ENCODE data around the gene PSTPIP1. TPM values are rescaled to one million over a fixed set of nuclear protein-coding genes. Genes with fewer than 3 reads are reported as not detected.

PSTPIP1 gene
- total and polyA plus RNA-seq, 10 of the 15 experiments (the other 5 are each of a cell fraction or from before 2014, with no cell fraction given): 0.50 to 29.3 (median 14.5) TPM

DNA sequence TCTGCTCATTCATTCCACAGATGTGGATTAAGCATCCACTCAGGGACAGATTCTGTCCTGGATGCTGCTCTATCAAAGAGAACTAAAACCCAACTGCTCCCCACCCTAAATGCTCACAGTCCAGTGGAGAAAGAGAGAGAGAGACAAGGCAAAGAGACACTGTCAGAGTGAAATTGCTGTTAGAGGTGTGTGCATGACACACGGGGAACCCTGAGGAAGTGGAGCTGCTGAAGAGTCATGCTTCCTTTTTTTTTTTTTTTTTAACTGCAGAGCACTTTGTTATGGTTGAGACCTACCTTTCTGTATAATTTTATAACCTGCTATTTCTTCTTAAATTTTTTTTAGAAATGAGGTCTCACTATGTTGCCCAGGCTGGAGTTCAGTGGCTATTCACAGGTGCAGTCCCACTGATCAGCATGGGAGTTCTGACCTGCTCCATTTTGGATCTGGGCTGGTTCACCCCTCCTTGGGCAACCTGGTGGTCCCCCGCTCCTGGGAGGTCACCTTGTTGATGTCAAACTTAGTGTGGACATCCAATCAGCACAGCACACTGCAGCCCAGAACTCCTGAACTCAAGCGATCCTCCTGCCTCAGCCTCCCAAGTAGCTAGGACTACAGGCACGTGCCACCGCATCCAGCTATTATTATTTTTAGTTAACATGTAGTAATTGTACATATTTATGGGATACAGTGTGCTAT is 18.2 kb upstream of the PSTPIP1 start:
- Histone ChIP-seq H3K9ac (ENCODE audit: control insufficient read depth, insufficient read depth, low read length) (no peak overlapping the region), H3K4me3 (no peak overlapping the region), H3K9me3 (replicated peaks; ENCODE audit: control insufficient read depth, insufficient read depth, low read length) (no peaks in the 10 kb centered on the region; the same call in 2 of the 3 replicates), H3K4me1 (ENCODE audit: control insufficient read depth, insufficient read depth, low read length) (no peaks in the 10 kb centered on the region), H2AFZ (ENCODE audit: control insufficient read depth, low read depth, low read length) (no peak overlapping the region), H3K4me2 (ENCODE audit: control insufficient read depth, insufficient read depth) (no peak overlapping the region), H3K79me2 (ENCODE audit: control insufficient read depth, insufficient read depth, low read length) (no peaks in the 10 kb centered on the region), H3K27ac (ENCODE audit: control insufficient read depth, insufficient read depth) (no peak overlapping the region), H3K36me3 (ENCODE audit: control insufficient read depth in 2 of 2, insufficient read depth in 2 of 2, low read length in 1 of 2) (no peaks in the 10 kb centered on the region), H4K20me1 (ENCODE audit: control insufficient read depth, insufficient read depth) (no peaks in the 10 kb centered on the region), H3K27me3 (replicated peaks in 1 of 2; ENCODE audit: control insufficient read depth in 2 of 2, insufficient read depth in 2 of 2, low read length in 1 of 2) (no peaks in the 10 kb centered on the region; a peak in 1 of 4 replicates)
- DNase-seq (ENCODE audit: low read depth, low spot score): no peak
- POLR2A ChIA-PET: interaction anchor here (0.6 to 2.4 kb wide), 4 partner anchors 11 to 379 kb away, joined by 3 to 10 read pairs (median 3); no protein-coding TSS in a partner anchor
- FAIRE-seq: no peak
- 61% methylated on average over 5 of the region's 5 CpGs for WGBS (ENCODE audit: insufficient coverage, insufficient replicate concordance, low lambda C conversion rate, missing lambda C conversion rate)
- in situ Hi-C loops (cut with MboI) (no loop called here), intact Hi-C loops (cut with micrococcal nuclease; ENCODE audit: unreplicated experiment) (no loop called here)
- ATAC-seq: peak; percentile 73
- RAD21 ChIA-PET (ENCODE audit: unreplicated experiment): interaction anchor here (0.7 to 15.6 kb wide), 16 partner anchors 11 to 566 kb away, joined by 3 to 259 read pairs (median 5); partner anchors contain the start of gene PSTPIP1
- BruUV-seq (replicated peaks): no TSS peak
- CTCF ChIA-PET: interaction anchor here (1.1 to 16.6 kb wide), 10 partner anchors 11 to 567 kb away, joined by 3 to 483 read pairs (median 8); no protein-coding TSS in a partner anchor
- SMC1A ChIA-PET (ENCODE audit: uncharacterized antibody, unreplicated experiment): interaction anchor here (0.6 to 14.1 kb wide), 12 partner anchors 12 to 1529 kb away, joined by 3 to 375 read pairs (median 10); partner anchors contain the start of gene PSTPIP1
- TF ChIP-seq TCF12 (IDR thresholded peaks at IDR 0.05; ENCODE audit: low read depth, low read length) (no peak), SMAD5 (IDR thresholded peaks at IDR 0.05; ENCODE audit: low read depth) (no peak), SREBF1 (IDR thresholded peaks at IDR 0.05; ENCODE audit: low read length) (no peak), ZBED1 (IDR thresholded peaks at IDR 0.05; ENCODE audit: borderline replicate concordance) (no peak), NFXL1 (IDR thresholded peaks at IDR 0.05; ENCODE audit: borderline replicate concordance) (no peak), ZNF384 (IDR thresholded peaks at IDR 0.05; ENCODE audit: borderline replicate concordance, low read depth, low read length) (peak; percentile 84; the same call in 1 of the 2 replicates), SMARCA5 (IDR thresholded peaks at IDR 0.05) (no peak), ZNF207 (IDR thresholded peaks at IDR 0.05; ENCODE audit: borderline replicate concordance) (no peak), MTA2 (IDR thresholded peaks at IDR 0.05; ENCODE audit: low read depth) (no peak), ETV6 (conservative IDR thresholded peaks at IDR 0.05 in 1 of 2, IDR thresholded peaks at IDR 0.05 in 1 of 2; ENCODE audit: borderline replicate concordance in 1 of 2, low read depth in 1 of 2) (peak in 1 of 2 experiments; percentile 26; a peak in 1 of 4 replicates), PAX8 (IDR thresholded peaks at IDR 0.05) (no peak), CHD4 (IDR thresholded peaks at IDR 0.05) (no peak), BRCA1 (IDR thresholded peaks at IDR 0.05; ENCODE audit: low read depth, low read length) (no peak)
- TF ChIP-seq, protein P1, sequence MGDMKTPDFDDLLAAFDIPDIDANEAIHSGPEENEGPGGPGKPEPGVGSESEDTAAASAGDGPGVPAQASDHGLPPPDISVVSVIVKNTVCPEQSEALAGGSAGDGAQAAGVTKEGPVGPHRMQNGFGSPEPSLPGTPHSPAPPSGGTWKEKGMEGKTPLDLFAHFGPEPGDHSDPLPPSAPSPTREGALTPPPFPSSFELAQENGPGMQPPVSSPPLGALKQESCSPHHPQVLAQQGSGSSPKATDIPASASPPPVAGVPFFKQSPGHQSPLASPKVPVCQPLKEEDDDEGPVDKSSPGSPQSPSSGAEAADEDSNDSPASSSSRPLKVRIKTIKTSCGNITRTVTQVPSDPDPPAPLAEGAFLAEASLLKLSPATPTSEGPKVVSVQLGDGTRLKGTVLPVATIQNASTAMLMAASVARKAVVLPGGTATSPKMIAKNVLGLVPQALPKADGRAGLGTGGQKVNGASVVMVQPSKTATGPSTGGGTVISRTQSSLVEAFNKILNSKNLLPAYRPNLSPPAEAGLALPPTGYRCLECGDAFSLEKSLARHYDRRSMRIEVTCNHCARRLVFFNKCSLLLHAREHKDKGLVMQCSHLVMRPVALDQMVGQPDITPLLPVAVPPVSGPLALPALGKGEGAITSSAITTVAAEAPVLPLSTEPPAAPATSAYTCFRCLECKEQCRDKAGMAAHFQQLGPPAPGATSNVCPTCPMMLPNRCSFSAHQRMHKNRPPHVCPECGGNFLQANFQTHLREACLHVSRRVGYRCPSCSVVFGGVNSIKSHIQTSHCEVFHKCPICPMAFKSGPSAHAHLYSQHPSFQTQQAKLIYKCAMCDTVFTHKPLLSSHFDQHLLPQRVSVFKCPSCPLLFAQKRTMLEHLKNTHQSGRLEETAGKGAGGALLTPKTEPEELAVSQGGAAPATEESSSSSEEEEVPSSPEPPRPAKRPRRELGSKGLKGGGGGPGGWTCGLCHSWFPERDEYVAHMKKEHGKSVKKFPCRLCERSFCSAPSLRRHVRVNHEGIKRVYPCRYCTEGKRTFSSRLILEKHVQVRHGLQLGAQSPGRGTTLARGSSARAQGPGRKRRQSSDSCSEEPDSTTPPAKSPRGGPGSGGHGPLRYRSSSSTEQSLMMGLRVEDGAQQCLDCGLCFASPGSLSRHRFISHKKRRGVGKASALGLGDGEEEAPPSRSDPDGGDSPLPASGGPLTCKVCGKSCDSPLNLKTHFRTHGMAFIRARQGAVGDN (IDR thresholded peaks at IDR 0.05): no peak
- TF ChIP-seq, protein P2, sequence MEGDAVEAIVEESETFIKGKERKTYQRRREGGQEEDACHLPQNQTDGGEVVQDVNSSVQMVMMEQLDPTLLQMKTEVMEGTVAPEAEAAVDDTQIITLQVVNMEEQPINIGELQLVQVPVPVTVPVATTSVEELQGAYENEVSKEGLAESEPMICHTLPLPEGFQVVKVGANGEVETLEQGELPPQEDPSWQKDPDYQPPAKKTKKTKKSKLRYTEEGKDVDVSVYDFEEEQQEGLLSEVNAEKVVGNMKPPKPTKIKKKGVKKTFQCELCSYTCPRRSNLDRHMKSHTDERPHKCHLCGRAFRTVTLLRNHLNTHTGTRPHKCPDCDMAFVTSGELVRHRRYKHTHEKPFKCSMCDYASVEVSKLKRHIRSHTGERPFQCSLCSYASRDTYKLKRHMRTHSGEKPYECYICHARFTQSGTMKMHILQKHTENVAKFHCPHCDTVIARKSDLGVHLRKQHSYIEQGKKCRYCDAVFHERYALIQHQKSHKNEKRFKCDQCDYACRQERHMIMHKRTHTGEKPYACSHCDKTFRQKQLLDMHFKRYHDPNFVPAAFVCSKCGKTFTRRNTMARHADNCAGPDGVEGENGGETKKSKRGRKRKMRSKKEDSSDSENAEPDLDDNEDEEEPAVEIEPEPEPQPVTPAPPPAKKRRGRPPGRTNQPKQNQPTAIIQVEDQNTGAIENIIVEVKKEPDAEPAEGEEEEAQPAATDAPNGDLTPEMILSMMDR (IDR thresholded peaks at IDR 0.05 in 2 of 3, conservative IDR thresholded peaks at IDR 0.05 in 1 of 3; ENCODE audit: control insufficient read depth in 2 of 3, extremely low read depth in 1 of 3, insufficient read depth in 1 of 3, low read depth in 3 of 3, low read length in 3 of 3): no peak
